Astrocyte of the cerebellum (primary cell): ENCODE results near the gene ZBED4.

Experiments
- DNase-seq: peaks from one replicate; pipeline ENCODE4 v3.0.0-alpha.2; 2011; ENCODE audit warnings: low read depth
- H3K4me3 ChIP-seq: 2 replicates; pipeline ENCODE4 v1.5.1; 2011; ENCODE audit warnings: mild to moderate bottlenecking, low read depth, low read length, moderate library complexity
- in situ Hi-C: cut with HindIII; loops from 2 replicates; pipeline ENCODE4 v1.10.0; 2017; ENCODE audit warnings: low sequenced_read_pairs
- TF ChIP-seq, protein P1 (sequence below): IDR thresholded peaks from 2 replicates; pipeline ENCODE4 v1.5.1; 2012; ENCODE audit warnings: low read length, low read depth, moderate library complexity, mild to moderate bottlenecking; ENCODE audit errors: missing control alignments

The ZBED4 gene

DNA sequence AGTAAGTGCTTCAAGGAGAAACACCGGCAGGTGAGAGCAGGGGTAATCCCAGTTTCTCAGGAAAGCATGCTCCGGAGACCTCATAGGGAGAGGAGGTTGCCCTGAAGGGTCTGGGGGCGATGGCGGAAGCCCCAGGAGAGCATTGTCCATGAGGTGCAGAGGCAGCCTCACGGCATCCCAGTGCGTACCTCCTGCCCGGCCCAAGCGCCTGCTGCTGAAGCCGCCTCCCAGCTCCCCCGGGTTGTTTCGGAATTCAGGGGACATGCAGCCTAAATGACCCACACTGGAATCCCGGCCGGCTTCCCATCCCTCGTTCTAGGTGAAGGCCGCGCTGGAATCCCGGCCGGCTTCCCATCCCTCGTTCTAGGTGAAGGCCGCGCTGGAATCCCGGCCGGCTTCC lies 2.7 kb downstream of the ZBED4 start:
- H3K4me3 ChIP-seq = no peak overlapping the region
- TF ChIP-seq, protein P1, sequence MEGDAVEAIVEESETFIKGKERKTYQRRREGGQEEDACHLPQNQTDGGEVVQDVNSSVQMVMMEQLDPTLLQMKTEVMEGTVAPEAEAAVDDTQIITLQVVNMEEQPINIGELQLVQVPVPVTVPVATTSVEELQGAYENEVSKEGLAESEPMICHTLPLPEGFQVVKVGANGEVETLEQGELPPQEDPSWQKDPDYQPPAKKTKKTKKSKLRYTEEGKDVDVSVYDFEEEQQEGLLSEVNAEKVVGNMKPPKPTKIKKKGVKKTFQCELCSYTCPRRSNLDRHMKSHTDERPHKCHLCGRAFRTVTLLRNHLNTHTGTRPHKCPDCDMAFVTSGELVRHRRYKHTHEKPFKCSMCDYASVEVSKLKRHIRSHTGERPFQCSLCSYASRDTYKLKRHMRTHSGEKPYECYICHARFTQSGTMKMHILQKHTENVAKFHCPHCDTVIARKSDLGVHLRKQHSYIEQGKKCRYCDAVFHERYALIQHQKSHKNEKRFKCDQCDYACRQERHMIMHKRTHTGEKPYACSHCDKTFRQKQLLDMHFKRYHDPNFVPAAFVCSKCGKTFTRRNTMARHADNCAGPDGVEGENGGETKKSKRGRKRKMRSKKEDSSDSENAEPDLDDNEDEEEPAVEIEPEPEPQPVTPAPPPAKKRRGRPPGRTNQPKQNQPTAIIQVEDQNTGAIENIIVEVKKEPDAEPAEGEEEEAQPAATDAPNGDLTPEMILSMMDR = no peak
- no peak for DNase-seq
- in situ Hi-C loops = no loop called here

DNA sequence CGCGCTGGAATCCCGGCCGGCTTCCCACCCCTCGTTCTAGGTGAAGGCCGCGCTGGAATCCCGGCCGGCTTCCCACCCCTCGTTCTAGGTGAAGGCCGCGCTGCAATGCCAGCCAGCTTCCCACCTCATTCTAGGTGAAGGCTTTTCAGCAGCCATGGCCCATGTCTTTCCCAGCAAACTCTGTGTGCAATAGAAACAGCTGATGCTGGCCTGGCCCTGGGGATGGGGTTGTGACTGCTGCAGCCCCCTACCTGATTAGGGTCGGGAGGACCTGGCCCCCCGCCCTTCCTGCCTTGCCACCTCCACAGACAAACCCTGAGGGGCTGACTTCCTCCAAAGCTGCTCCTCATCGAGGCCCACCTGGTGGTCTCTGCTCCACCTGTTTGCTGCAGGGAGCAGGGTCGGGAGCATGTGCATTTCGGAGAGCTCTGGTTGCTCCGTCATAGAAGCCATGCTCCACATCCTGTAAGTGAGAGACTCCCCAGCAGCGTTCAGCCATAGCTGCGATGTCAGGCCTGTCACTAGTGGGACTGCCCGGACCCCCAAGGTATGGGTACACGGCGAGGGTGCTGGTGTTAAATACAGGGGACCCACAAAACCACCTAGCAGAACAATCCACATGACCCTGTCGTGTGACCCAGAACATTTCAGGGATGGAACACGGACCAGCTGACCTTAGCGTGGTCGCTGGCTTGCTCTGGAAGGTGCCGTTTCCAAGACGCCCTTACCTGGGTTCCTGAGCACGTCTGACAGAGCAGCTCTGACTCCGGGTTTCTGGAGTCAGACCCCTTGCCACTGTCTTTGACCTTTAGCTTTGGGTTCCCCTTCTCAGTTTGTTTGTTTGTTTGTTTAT lies 3.3 kb downstream of the ZBED4 start:
- in situ Hi-C loops = no loop called here
- DNase-seq = no peak
- TF ChIP-seq, protein P1 = no peak
- H3K4me3 ChIP-seq = no peak overlapping the region

DNA sequence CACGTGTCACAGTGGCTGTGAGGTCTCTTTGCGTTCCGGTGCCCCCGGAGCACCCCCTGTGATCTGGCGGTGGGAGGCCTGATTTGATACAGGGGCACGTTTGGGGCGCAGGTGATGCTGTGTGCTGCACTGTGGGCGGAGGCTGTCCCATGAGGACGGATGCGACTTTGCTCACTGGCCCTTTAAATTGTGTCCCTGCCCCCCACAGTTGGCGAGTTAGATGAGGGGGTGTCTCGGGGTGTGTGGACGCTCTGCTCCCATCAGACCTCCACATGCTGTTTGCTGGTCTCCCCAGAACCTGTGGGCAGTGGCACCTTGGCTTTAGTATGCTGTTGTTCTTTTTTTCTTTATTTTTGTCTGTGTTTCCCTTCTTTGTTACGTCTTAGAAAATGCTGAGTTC lies 5.2 kb downstream of the ZBED4 start:
- in situ Hi-C loops = no loop called here
- H3K4me3 ChIP-seq = no peak overlapping the region
- TF ChIP-seq, protein P1 = no peak
- no peak for DNase-seq

DNA sequence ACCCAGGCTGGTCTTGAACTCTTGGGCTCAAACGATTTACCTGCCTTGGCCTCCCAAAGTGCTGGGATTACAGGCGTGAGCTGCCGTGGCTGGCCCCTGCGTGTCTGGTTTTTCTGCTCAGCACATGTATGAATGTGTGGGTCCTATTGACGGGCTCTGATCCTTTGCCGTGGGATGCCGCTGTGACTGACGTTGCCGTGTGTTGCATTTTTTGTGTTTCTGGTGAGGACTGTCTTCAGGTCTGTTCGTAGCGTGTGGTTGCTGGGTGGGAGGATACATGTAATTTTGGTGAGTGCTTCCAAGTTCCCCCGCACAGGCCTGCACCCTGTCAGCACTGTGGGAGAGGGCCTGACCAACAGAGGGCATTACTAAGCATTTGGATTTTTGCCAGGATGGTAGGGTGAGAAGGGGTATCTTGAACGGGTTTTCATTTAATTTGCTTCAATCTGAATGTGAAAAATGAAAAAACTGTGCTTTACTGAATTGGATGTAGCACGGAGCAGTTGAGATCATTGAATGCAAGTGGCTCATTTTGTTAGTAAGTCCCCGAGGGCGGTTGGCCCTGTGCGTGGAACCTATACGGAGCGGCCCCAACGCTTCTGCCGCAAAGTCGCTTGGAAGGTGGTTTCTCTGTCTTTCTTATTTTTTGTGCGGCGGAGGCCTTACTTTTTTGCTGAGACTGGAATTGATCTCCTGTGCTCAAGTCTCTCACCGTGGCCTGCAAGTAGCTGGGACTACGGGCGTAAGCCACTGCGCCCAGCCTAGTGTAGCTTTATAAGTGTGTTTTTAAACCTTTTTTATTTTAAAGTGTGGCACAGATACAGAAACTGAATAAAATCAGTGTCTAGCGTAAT lies 8.2 kb downstream of the ZBED4 start:
- no peak overlapping the region for H3K4me3 ChIP-seq
- TF ChIP-seq, protein P1 = no peak
- DNase-seq = no peak
- in situ Hi-C loops = no loop called here

DNA sequence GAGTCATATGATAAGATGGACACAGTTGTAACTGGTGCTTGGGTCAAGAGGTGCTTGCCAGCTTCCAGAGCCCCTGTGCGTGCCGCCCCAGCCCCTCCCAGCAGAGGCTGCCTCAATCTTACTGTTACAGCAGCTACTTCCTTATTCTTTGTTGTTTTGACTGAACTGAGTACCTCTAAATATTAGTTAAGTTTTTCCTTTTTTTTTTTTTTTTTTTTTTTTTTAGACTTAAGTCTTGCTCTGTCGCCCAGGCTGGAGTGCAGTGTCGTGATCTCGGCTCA lies 8.8 kb downstream of the ZBED4 start:
- TF ChIP-seq, protein P1 = no peak
- in situ Hi-C loops = no loop called here

DNA sequence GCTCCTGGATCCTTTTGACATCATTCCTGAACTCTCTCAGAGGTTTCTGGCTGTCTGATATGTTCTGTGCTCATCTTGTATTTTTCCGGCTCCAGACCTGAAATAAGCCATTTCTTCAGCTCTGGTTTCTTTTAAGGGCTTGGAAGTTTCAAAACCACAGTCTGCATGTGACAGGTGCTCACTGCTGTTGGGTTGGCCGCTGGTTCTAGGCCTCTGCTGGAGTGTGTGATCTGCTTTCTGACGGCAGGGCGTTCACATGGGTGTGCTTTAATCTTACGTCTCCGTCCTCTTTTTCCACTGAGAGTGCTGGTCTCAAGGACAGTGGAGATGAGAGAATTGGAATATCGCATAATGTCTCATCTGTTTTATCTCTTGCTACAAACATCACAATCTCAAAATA lies 10.3 kb downstream of the ZBED4 start:
- in situ Hi-C loops = no loop called here
- no peak for DNase-seq
- TF ChIP-seq, protein P1 = no peak
- H3K4me3 ChIP-seq = no peak overlapping the region

More for the DNA sequence above, 8.8 kb downstream of the ZBED4 start:
- DNase-seq = no peak
- H3K4me3 ChIP-seq = no peak overlapping the region
